ENCODE data around the gene RAP1A.

GRCh38 chr1:111595807-111596206 is 23.8 kb upstream of the RAP1A start:
- TF ChIP-seq, protein P1, sequence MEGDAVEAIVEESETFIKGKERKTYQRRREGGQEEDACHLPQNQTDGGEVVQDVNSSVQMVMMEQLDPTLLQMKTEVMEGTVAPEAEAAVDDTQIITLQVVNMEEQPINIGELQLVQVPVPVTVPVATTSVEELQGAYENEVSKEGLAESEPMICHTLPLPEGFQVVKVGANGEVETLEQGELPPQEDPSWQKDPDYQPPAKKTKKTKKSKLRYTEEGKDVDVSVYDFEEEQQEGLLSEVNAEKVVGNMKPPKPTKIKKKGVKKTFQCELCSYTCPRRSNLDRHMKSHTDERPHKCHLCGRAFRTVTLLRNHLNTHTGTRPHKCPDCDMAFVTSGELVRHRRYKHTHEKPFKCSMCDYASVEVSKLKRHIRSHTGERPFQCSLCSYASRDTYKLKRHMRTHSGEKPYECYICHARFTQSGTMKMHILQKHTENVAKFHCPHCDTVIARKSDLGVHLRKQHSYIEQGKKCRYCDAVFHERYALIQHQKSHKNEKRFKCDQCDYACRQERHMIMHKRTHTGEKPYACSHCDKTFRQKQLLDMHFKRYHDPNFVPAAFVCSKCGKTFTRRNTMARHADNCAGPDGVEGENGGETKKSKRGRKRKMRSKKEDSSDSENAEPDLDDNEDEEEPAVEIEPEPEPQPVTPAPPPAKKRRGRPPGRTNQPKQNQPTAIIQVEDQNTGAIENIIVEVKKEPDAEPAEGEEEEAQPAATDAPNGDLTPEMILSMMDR (IDR thresholded peaks at IDR 0.05): no peak
- TF ChIP-seq POLR2A (IDR thresholded peaks at IDR 0.05) (no peak), POLR2AphosphoS5 (IDR thresholded peaks at IDR 0.05) (no peak)

Measured in prostate gland (tissue), 2 donors.